ENCODE results near the gene IKZF2.

The IKZF2 gene

DNA sequence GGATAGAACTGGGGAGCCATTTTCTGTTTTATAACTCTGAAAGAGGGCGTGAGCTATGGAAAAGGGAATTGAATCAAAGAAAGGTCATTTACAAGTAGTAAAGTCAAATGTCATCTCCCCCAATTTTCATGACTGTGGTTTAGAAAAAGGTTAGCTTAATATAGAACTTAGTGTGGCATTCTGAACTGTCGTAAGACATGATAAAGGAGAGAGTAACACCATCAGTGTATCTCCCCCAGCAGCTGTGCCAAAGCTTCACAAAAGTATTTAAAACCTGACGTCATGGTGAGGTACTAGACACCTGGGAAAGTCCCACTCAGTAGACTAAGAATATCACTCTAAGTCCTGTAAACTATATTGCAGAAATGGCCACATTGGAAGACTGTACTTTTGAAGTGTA, 5.8 kb upstream of the IKZF2 start:
- peak; percentile 67 for DNase-seq (ENCODE audit: low read depth)
- no peak overlapping the region for H3K4me3 ChIP-seq (ENCODE audit: low read depth, low read length)
- TF ChIP-seq, protein P1, sequence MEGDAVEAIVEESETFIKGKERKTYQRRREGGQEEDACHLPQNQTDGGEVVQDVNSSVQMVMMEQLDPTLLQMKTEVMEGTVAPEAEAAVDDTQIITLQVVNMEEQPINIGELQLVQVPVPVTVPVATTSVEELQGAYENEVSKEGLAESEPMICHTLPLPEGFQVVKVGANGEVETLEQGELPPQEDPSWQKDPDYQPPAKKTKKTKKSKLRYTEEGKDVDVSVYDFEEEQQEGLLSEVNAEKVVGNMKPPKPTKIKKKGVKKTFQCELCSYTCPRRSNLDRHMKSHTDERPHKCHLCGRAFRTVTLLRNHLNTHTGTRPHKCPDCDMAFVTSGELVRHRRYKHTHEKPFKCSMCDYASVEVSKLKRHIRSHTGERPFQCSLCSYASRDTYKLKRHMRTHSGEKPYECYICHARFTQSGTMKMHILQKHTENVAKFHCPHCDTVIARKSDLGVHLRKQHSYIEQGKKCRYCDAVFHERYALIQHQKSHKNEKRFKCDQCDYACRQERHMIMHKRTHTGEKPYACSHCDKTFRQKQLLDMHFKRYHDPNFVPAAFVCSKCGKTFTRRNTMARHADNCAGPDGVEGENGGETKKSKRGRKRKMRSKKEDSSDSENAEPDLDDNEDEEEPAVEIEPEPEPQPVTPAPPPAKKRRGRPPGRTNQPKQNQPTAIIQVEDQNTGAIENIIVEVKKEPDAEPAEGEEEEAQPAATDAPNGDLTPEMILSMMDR (IDR thresholded peaks at IDR 0.05; ENCODE audit: insufficient read depth, low read depth, low read length, missing control alignments): no peak

DNA sequence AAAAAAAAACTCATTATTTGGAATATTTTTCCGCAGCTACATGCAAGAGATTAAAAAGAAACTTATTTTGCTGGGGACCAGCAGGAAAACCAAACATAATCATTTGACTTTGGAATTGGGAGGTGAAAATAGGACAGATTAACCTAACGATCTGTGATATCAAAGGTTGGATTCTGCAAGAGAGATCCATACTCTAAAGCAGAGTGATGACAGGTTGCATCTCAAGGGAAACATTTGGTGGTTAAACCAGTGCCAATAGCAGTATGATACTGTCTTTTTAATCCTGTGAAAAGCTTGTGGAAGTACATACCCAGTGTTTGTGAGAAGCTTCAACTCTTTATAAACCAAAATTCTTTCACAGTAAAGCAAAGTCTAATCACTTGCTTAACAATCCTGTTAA, 5.3 kb upstream of the IKZF2 start:
- H3K4me3 ChIP-seq (ENCODE audit: low read depth, low read length): no peak overlapping the region
- DNase-seq (ENCODE audit: low read depth): no peak
- TF ChIP-seq, protein P1 (IDR thresholded peaks at IDR 0.05; ENCODE audit: insufficient read depth, low read depth, low read length, missing control alignments): no peak

DNA sequence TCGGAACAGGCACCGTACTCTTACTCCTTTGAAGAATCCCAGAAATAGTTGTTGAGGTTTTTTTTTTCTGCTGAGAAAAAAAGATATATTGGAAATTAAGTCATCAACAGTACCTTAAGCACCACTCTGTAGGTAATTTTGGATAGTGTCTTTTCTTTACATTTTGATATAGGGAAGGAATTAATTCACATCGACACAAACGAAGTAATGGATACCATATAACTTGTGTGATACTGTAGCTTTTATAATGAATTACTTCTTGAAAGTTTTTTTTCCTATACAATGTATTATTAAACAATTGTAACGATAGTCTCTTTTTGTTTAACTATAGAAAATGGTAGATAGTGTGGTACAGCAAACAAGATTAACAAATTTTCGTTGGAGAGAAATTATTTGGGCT, 1.5 kb upstream of the IKZF2 start:
- TF ChIP-seq, protein P1 (IDR thresholded peaks at IDR 0.05; ENCODE audit: insufficient read depth, low read depth, low read length, missing control alignments): no peak
- DNase-seq (ENCODE audit: low read depth): no peak
- peak overlapping the region; percentile 66 for H3K4me3 ChIP-seq (ENCODE audit: low read depth, low read length)

DNA sequence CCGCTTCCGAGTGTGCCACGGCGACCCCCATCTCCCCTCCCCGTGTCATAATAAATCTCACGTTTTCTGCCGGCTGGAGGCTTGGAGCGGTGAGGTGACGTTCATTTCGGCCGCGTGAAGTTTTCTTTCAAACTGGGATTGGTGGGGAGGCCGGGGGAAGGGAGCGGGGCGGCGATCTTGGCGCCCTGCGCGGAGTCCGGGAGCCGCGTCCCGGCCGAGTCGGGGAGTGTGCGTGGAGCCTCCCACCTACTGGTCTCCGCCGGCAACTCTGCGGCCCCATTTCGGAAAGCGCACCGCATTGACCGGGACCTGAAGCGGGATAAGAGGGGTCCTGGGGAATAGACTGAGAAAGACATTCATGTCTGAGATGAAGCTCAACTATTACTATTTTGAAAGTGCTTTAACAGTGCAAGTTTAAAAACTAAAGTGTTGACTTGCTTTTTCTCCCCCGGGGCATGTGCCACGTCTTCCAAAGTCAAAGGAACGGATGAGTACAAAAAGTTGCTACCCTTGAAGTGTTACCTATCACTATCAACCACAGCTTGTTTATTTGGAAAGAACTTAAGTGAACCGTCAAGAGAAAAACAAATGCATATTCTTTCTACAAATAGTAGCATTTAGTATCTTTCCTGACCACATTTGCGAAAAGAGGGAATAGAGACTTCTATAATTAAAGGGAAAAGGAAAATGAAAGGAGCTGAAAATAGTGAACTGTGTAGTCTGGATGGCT, 818 bp upstream of the IKZF2 start:
- peak; percentile 81 for DNase-seq (ENCODE audit: low read depth)
- TF ChIP-seq, protein P1 (IDR thresholded peaks at IDR 0.05; ENCODE audit: insufficient read depth, low read depth, low read length, missing control alignments): peak; percentile 4
- peak overlapping the region; percentile 66 for H3K4me3 ChIP-seq (ENCODE audit: low read depth, low read length)

DNA sequence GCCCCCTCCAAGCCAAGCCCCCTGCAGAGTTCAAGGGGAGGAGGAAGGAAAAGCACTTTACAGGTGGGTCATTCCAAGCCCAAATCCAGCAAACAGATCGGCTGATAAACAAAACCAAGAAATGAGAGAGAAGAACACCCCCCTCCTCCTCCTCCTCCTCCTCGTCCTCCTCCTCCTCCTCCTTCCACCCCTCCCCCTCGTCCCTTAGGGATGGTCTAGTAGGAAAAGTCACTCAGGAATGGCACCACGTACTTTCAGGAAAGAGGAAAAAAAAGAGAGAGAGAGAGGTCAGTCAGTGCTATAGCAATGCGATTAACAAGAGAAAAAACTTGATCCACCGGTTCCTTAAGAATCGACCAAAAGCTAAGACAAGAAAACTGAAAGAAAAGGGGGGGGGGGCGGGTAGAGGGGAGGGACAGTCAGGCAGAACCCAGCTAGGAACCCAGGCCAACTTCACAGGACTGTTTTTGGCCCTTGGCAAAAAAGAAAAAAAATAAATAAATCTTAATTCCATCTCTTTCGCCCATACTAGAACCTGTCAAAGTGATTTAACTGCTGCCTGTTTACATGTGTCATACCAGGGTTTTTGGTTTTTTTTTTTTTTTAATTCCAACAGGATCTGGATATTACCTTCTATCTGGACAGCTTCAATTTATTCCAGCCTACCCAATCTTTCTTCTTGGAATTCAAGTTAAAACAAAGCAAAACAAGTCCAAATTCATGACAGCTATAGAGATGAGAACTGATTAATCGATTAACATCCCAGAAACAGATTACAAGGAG, 906 bp downstream of the IKZF2 start:
- DNase-seq (ENCODE audit: low read depth): peak; percentile 41
- peak overlapping the region; percentile 85 for H3K4me3 ChIP-seq (ENCODE audit: low read depth, low read length)
- TF ChIP-seq, protein P1 (IDR thresholded peaks at IDR 0.05; ENCODE audit: insufficient read depth, low read depth, low read length, missing control alignments): no peak

DNA sequence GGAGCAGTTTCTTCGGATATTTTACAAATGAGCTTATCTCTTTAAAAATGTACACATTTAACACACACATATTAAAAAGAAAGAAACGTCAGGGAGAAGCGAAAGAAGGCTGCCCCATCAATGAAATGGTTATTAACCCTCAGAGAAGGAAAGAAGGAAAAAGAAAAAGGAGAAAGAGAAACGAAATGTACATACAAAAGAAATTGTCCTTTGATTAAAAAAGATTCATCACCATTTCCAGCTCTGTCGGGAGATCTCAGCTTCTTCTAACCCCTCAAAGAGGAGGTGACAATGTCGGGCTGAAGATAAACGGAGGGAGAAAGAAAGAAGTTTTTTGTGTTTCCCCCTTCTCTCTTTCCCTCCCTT, 1.5 kb downstream of the IKZF2 start:
- TF ChIP-seq, protein P1 (IDR thresholded peaks at IDR 0.05; ENCODE audit: insufficient read depth, low read depth, low read length, missing control alignments): no peak
- peak overlapping the region; percentile 85 for H3K4me3 ChIP-seq (ENCODE audit: low read depth, low read length)
- DNase-seq (ENCODE audit: low read depth): no peak

Data from GM12865 (cell line).